ENCODE data around the gene CDKL2.

GRCh38 chr4:75634951-75635350 lies 4.6 kb upstream of the CDKL2 start:
- TF ChIP-seq POLR2AphosphoS5 (IDR thresholded peaks at IDR 0.05) (no peak), CTCF (IDR thresholded peaks at IDR 0.05) (no peak)
